ENCODE data around the gene GRIA4. TPM values are rescaled to one million over a fixed set of nuclear protein-coding genes. Genes with fewer than 3 reads are reported as not detected.

Gene GRIA4
- total and polyA plus RNA-seq, 2 donors (not counting 1 experiment from before 2014, with no cell fraction given) = not detected

DNA sequence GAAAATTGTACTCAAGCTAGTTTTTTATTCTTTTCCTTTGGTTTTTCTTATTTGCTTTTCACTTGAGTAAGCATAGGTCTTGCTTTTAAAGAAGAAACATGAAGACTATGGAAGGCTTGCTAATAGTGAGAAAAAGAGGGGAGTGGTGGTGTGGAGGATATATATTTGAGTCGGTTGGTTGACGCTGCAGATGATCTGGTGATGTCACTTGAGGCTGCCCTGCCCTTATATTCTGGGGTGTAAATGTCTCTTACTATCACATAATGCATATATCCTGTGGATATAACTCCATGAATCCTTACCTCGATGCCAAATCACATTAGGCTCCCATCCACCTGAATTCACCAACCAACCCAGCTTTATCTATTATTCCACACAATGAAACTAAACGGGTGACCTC is 2.9 kb downstream of the GRIA4 start:
- H3K4me3 Mint-ChIP-seq = no peak overlapping the region
- H3K27me3 ChIP-seq (replicated peaks in 1 of 4; ENCODE audit: control extremely low read depth in 1 of 4, control insufficient read depth in 3 of 4, insufficient read depth in 4 of 4, low read length in 3 of 4) = peaks cover 0 to 20% (median 6%) of the 10 kb centered on the region in 4 experiments

DNA sequence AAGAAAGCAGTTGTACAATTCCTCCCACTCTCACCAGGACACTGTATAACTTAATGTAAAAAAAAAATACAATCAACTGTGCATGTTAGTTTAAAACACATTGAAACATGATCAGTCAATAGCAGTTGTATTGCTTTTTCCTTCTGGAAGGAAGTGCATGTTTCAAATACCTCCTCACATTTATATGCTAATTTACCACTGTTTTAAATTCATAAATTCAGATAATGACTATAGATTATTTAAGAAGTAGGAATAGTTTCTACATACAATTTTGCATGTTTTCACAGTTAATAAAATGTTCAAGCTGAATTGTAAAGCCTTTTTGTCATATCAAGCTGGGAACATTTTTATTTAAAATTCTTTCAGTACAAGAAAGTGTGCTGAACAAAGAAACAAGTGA is 3.3 kb downstream of the GRIA4 start:
- H3K27me3 ChIP-seq (replicated peaks in 1 of 4; ENCODE audit: control extremely low read depth in 1 of 4, control insufficient read depth in 3 of 4, insufficient read depth in 4 of 4, low read length in 3 of 4) = peaks cover 0 to 20% (median 6%) of the 10 kb centered on the region in 4 experiments
- Mint-ChIP-seq H3K4me1 (peaks cover 7% of the 10 kb centered on the region), H3K27ac (no peak overlapping the region), H3K4me3 (no peak overlapping the region), H3K27me3 (peaks cover 38% of the 10 kb centered on the region), H3K9me3 (ENCODE audit: insufficient read depth) (no peaks in the 10 kb centered on the region)
- no peaks in the 10 kb centered on the region for H3K79me2 ChIP-seq (ENCODE audit: control insufficient read depth, insufficient read depth, low read length)
- H3K4me2 ChIP-seq (replicated peaks; ENCODE audit: low read depth, low read length, poor library complexity, severe bottlenecking) = no peak overlapping the region
- no peaks in the 10 kb centered on the region for H4K20me1 ChIP-seq (ENCODE audit: control insufficient read depth, insufficient read depth, low read length, poor library complexity, severe bottlenecking)
- CTCF ChIA-PET = no interaction called here
- no peak overlapping the region for H2AFZ ChIP-seq (ENCODE audit: insufficient read depth, low read depth, low read length, poor library complexity, severe bottlenecking)
- H3K9ac ChIP-seq (ENCODE audit: low read length) = no peak overlapping the region
- no peak overlapping the region for H3K4me3 ChIP-seq (ENCODE audit: control extremely low read depth in 1 of 5, extremely low read depth in 1 of 5, insufficient read depth in 1 of 5, low read depth in 2 of 5, low read length in 4 of 5)
- H3K36me3 ChIP-seq (replicated peaks in 1 of 2; ENCODE audit: control extremely low read depth in 1 of 2, control insufficient read depth in 1 of 2, extremely low read depth in 1 of 2, insufficient read depth in 2 of 2, low read length in 1 of 2) = no peaks in the 10 kb centered on the region
- peaks cover 0 to 5% of the 10 kb centered on the region in 2 donors for H3K4me1 ChIP-seq (ENCODE audit: control insufficient read depth in 2 of 2, insufficient read depth in 2 of 2, low read length in 2 of 2)
- H3K27ac ChIP-seq (ENCODE audit: low read length in 2 of 2) = no peak overlapping the region
- POLR2A ChIA-PET = no interaction called here
- intact Hi-C loops (cut with micrococcal nuclease) = no loop called here
- H3K9me3 ChIP-seq (ENCODE audit: control extremely low read depth in 1 of 3, control insufficient read depth in 2 of 3, insufficient read depth in 1 of 3, low read length in 2 of 3) = no peaks in the 10 kb centered on the region
- DNase-seq (no peak), ATAC-seq (ENCODE audit: low read depth) (no peak)
- TF ChIP-seq, protein P1, sequence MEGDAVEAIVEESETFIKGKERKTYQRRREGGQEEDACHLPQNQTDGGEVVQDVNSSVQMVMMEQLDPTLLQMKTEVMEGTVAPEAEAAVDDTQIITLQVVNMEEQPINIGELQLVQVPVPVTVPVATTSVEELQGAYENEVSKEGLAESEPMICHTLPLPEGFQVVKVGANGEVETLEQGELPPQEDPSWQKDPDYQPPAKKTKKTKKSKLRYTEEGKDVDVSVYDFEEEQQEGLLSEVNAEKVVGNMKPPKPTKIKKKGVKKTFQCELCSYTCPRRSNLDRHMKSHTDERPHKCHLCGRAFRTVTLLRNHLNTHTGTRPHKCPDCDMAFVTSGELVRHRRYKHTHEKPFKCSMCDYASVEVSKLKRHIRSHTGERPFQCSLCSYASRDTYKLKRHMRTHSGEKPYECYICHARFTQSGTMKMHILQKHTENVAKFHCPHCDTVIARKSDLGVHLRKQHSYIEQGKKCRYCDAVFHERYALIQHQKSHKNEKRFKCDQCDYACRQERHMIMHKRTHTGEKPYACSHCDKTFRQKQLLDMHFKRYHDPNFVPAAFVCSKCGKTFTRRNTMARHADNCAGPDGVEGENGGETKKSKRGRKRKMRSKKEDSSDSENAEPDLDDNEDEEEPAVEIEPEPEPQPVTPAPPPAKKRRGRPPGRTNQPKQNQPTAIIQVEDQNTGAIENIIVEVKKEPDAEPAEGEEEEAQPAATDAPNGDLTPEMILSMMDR (IDR thresholded peaks at IDR 0.05) = no peak
- no peak for TF ChIP-seq EZH2 (IDR thresholded peaks at IDR 0.05; ENCODE audit: borderline replicate concordance, insufficient read depth, low read depth, low read length, poor library complexity, severe bottlenecking)

More for the DNA sequence above, 2.9 kb downstream of the GRIA4 start:
- POLR2A ChIA-PET = no interaction called here
- Mint-ChIP-seq H3K27me3 (peaks cover 38% of the 10 kb centered on the region), H3K9me3 (ENCODE audit: insufficient read depth) (no peaks in the 10 kb centered on the region), H3K4me1 (peaks cover 7% of the 10 kb centered on the region), H3K27ac (no peak overlapping the region)
- intact Hi-C loops (cut with micrococcal nuclease) = no loop called here
- no peak overlapping the region for H3K9ac ChIP-seq (ENCODE audit: low read length)
- H3K9me3 ChIP-seq (ENCODE audit: control extremely low read depth in 1 of 3, control insufficient read depth in 2 of 3, insufficient read depth in 1 of 3, low read length in 2 of 3) = no peaks in the 10 kb centered on the region
- ATAC-seq (ENCODE audit: low read depth) (no peak), DNase-seq (no peak)
- H4K20me1 ChIP-seq (ENCODE audit: control insufficient read depth, insufficient read depth, low read length, poor library complexity, severe bottlenecking) = no peaks in the 10 kb centered on the region
- H3K4me3 ChIP-seq (ENCODE audit: control extremely low read depth in 1 of 5, extremely low read depth in 1 of 5, insufficient read depth in 1 of 5, low read depth in 2 of 5, low read length in 4 of 5) = no peak overlapping the region
- no peaks in the 10 kb centered on the region for H3K36me3 ChIP-seq (replicated peaks in 1 of 2; ENCODE audit: control extremely low read depth in 1 of 2, control insufficient read depth in 1 of 2, extremely low read depth in 1 of 2, insufficient read depth in 2 of 2, low read length in 1 of 2)
- peaks cover 0 to 5% of the 10 kb centered on the region in 2 donors for H3K4me1 ChIP-seq (ENCODE audit: control insufficient read depth in 2 of 2, insufficient read depth in 2 of 2, low read length in 2 of 2)
- CTCF ChIA-PET = no interaction called here
- H3K79me2 ChIP-seq (ENCODE audit: control insufficient read depth, insufficient read depth, low read length) = no peaks in the 10 kb centered on the region
- WGBS (ENCODE audit: insufficient coverage) = 60% methylated on average over 1 of the region's 4 CpGs
- H2AFZ ChIP-seq (ENCODE audit: insufficient read depth, low read depth, low read length, poor library complexity, severe bottlenecking) = no peak overlapping the region
- TF ChIP-seq, protein P1 (IDR thresholded peaks at IDR 0.05) = no peak
- TF ChIP-seq EZH2 (IDR thresholded peaks at IDR 0.05; ENCODE audit: borderline replicate concordance, insufficient read depth, low read depth, low read length, poor library complexity, severe bottlenecking) = no peak
- H3K27ac ChIP-seq (ENCODE audit: low read length in 2 of 2) = no peak overlapping the region
- no peak overlapping the region for H3K4me2 ChIP-seq (replicated peaks; ENCODE audit: low read depth, low read length, poor library complexity, severe bottlenecking)

Measured in B cell (primary cell).